Right ventricle myocardium superior (tissue), 1 donor: ENCODE data around the gene SKAP1. TPM values are rescaled to one million over a fixed set of nuclear protein-coding genes. Genes with fewer than 3 reads are reported as not detected.
"Not testable (repeated sequence)": the region's sequence is repeated elsewhere in the genome, so short reads cannot be mapped to it uniquely, and the experiment has no call there.

Experiments
- ATAC-seq: fragments of 200-7000 bp; cut with Tn5 transposase; one replicate; pipeline ENCODE4 v1.9.1; 2020; ENCODE audit warnings: mild to moderate bottlenecking; ENCODE audit not compliant: poor library complexity
- DNase-seq: peaks from one replicate; pipeline ENCODE4 v3.0.0-alpha.2; 2020
- intact Hi-C: fragments of 100-400 bp; cut with DNase I; formaldehyde crosslinking; loops from one replicate; pipeline ENCODE4 v1.11.2; 2022
- total RNA-seq: library from RNA; stranded (reverse); fragmentation: NEBNext Ultra II Directional; extraction: Animal tissue kit (Norgen Biotek cat#: 25700); gene quantifications from one replicate; pipeline ENCODE4 v1.2.1, GENCODE V29; 2021
- donor health status: DM: no; HTN: yes; CAD: no; lungs with severe emphysema.

The SKAP1 gene
- total RNA-seq, 1 donor from 2014 or later, result 0.70 TPM

DNA sequence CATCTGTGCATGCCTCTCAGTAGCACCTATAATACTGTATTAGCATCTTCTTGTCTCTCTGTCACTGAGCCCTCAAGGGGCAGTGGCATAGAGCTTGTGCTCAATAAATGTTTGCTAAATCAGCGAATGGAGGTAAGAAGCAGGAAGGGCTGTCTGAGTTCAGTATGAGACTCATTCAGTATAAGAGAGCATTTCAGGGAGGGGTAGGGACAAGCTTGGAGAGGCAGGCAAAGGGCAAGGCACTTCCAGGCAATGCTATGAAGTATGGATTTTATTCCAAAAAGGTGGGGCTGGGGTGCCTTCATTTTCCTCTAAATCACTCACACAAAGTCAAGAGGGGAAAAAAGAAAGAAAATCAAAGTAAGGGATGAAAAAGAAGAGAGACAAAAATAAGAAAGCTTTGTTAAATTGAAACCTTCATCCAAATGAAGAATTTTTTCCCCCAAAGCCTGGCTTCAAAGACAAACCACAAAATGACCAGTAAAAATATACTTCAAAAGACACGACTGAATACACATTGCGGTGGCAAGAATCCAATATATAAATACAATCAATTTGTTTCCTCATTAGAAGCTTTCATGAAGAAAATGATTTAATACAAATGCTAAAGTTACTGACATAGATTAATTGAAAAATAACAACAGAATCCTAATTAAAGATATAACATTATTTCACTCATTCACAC is 51.2 kb downstream of the SKAP1 start:
- intact Hi-C loops, result no loop called here
- ATAC-seq (no peak), DNase-seq (no peak)

DNA sequence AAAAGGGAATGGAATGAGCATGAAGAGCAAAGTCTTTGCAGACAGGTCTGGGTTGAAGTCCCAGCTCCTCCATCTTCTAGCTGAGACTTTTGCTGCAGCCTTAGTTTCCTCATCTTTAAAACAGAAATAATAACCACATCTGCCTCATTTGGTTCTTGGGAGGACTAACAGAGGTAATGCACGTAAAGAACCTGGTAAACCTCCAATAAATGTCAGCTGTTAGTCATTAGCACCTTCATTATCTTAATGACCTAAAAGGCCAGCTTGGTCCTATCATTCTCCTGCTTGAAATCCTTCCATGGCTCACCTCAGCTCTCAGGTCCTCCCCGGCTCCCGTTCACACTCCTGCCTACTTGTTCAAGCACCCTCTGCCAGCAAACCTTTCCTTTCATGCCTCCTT is 51.8 kb downstream of the SKAP1 start:
- DNase-seq, result no peak
- intact Hi-C loops, result no loop called here
- no peak for ATAC-seq

DNA sequence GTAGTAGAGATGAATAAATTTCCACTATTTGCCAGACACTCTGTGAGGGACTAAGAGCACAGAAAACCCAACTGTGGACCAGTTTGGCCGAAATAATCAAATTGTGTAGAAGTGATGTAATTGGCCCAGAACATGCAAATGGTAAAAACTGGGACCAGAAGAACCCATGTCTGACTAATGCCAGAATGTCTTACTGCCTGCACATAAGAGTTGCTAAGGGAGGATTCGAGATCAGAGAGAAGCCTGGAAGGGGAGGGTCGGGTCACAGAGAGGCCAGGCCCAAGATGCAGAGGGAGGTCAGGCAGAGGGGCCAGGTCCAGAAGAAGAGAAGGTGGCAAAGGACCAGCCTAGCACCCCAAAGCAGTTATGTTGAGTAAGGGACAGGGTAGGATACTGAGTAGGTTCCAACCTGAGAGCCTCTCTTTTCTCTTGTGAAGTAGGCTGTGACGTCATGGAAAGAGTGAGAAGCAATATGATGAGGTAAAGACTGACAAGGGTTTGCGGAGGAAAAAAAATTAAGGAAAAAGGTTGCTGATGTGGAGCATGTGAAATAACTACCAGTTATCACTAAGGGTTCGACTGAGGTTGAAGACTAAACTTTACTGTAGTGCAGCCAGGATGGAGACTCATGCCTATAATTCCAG is 53.2 kb downstream of the SKAP1 start:
- DNase-seq, result no peak
- ATAC-seq, result no peak
- intact Hi-C loops, result no loop called here

DNA sequence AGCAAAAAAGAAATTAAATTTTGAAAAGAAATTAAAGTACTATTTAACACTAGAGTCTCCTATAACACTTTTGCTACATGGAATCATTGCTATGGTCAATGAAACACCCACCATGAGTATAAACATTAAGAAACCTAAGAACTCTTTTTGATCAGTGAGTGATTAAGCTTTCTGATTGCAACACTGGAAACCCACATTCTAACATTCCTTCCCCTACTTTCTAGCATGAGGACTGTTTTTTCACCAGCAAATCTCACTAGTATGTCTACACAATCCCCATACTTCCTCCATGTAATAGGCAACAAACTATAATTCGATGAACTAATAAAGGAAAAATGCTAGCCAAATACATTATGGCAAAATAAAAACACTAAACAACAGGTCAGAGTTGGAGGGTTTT is 54.7 kb downstream of the SKAP1 start:
- ATAC-seq, result no peak
- intact Hi-C loops, result no loop called here
- DNase-seq, result no peak

DNA sequence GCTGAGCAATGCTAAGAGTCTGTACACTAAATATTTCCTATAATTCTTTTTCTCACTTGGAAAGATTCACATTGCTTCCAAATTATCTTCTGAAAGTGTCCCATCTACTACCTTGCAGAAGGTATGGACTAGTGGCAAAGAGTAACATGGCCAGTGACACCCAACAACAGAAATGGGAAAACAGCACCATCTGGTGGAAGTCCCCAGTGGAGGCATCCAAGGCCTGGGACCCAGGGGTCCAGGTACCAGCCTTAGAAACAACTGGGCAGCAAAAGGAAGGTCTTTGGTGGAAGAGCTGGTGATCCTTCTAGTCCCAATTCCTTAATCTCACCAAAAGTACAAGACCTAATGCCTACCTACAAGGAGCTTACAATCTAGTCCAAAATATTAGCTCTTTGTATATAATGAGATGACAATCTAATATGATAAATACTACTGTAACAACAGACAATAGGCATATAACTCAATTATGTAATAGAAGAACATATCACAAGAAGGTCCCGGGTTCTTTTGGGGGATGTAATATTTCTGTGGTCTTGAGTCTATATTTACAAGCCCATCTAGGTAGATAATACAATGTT is 55.3 kb downstream of the SKAP1 start:
- peak; percentile 52 for ATAC-seq
- intact Hi-C loops, result loop anchor here (5.0 kb wide), 1 partner anchor 112 kb away; no protein-coding TSS in a partner anchor
- DNase-seq, result no peak

- DNase-seq (no peak), ATAC-seq (no peak)
- intact Hi-C loops, result loop anchor here (5.0 kb wide), 1 partner anchor 112 kb away; no protein-coding TSS in a partner anchor
These were observed 56.1 kb downstream of the SKAP1 start for GRCh38 chr17:48373883-48374282.

GRCh38 chr17:48373130-48373830 is 56.7 kb downstream of the SKAP1 start:
- intact Hi-C loops, result loop anchor here (5.0 kb wide), 1 partner anchor 111 kb away; no protein-coding TSS in a partner anchor
- ATAC-seq (no peak), DNase-seq (no peak)

DNA sequence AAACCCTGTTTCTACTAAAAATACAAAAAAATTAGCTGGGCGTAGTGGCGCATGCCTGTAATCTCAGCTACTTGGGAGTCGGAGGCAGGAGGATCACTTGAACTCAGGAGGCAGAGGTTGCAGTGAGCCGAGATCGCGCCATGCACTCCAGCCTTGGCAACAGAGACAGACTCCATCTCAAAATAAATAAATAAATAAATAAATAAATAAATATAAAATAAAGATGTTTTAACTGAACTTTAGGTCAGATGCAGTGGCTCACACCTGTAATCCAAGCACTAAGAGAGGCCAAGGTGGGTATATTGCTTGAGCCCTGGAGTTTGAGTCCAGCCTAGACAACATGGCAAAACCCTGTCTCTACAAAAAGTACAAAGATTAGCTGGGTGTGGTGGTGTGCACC is 61.0 kb downstream of the SKAP1 start:
- DNase-seq, intact Hi-C loops, ATAC-seq: not testable (repeated sequence)

GRCh38 chr17:48368352-48368908 is 61.6 kb downstream of the SKAP1 start:
- intact Hi-C loops, result no loop called here
- DNase-seq (no peak), ATAC-seq (no peak)

DNA sequence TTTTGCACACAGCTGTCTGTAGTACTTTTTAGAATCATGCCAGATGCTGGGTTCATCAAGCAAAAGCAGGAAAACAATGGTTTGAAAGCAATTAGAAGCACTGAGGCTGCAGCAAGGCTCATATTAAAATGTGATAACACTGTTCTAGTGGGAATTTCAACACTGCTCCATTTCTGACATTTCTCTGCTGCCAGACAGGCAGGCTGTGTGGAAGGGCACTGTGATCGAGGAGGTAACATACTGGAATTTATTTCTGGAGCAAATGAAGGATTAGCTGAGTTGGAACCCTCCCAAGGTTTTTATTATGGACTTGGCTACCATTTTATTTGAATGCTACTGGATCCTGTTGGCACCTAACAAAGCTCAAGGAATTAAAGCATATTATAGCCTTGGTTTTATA is 66.9 kb downstream of the SKAP1 start:
- DNase-seq (no peak), ATAC-seq (no peak)
- intact Hi-C loops, result no loop called here

GRCh38 chr17:48360861-48361633 is 69.0 kb downstream of the SKAP1 start:
- ATAC-seq, intact Hi-C loops, DNase-seq: not testable (repeated sequence)

DNA sequence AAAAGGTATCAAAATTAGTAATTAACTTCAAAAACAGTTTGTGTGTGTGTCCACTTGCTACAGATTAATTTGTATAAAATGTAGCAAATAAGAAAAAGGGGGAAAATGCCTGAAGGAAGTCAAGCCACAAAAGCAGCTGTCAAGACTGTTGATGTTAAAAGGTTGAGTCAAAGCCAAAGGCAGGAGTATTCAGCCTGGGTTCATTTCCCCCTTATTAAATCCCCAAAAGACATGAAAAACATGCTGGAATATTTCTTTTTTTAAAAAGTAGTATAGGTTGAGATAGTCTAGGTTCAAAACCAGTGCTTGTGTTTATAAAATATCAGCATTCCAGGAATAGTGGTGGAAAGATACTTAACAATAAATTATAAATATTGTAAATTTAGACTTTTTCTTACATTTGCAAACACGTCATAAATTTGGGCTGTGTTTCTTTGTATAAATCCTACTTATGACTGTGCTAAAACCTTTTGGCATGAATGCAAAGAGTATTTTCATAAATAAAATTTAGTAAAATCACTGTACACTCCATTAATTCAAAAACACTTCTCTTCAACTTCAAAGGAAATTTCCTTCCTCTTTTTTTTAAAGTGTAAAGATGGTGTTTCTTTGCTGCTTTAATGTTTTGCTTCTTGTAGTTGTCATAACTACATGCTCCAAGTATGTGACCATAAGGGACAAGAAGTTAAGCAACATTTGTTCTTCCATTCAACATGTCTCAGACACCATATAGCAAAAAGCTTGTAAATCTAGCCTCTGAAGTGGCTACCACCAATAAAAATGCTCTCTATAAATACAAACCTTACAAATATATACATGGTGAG is 72.0 kb downstream of the SKAP1 start:
- no peak for DNase-seq
- intact Hi-C loops, result no loop called here
- no peak for ATAC-seq

DNA sequence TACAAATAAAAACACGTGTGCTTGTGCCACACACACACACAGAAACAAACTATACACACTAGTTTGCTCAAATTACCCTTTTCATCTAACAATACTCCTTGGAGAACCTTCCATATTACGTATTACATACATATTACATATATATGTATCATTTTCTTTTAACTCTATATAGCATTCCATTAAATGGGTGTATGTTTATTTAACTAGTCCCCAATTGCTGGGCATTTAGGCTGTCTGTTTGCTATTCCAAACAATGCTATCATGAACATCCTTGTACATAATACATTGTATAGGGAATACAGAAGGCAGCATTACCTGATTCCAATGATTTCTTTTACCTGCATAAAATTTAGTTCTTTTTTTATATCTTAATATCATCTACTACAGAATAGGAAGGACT is 73.1 kb downstream of the SKAP1 start:
- ATAC-seq (no peak), DNase-seq (no peak)
- intact Hi-C loops, result no loop called here

DNA sequence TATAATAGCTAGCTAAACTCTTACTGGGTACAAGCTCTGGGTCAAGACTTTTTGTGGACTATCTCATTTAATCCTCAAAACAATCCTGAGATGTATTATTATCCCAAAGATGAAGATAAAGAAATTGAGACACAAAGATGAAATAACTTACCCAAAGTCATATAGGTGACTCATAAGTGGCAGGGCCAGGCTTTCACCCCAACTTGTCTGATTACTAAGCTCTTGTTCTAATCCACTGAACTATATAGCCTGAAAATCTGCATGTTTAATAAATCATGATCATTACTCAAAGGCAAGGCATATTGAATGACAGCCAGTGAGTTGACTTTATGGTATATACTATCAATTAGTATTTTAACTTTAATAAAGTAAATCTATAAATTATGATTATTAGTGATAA is 77.4 kb downstream of the SKAP1 start:
- no peak for DNase-seq
- no peak for ATAC-seq
- intact Hi-C loops, result no loop called here

- intact Hi-C loops, result no loop called here
- DNase-seq, result no peak
- no peak for ATAC-seq
These were observed 78.1 kb downstream of the SKAP1 start for GRCh38 chr17:48351911-48352332.

GRCh38 chr17:48348352-48348751 is 81.7 kb downstream of the SKAP1 start:
- intact Hi-C loops, result loop anchor here (10.0 kb wide), 1 partner anchor 246 kb away; the partner anchor contains the start of genes HOXB3 and HOXB5
- no peak for DNase-seq

DNA sequence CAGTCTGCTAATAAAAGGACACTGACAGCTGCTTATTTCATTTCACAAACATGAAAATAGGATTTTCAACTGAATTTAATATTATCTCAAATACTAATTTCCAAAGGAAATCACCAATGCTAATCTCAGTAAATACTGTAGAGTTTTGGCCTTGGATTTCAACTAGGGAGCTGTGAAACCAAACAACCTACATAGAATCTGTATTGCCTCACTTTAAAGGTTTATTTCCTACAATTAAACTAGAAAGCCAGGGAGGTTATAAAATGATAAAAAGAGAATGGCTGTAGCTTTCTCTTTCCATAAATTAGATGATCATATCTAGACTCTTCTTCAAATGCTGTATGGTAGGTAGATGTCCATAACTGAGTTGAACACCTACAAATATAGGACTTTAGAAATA is 82.8 kb downstream of the SKAP1 start:
- intact Hi-C loops, result loop anchor here (10.0 kb wide), 1 partner anchor 248 kb away; the partner anchor contains the start of genes HOXB3 and HOXB5
- DNase-seq (no peak), ATAC-seq (no peak)

More at GRCh38 chr17:48348352-48348751, 81.7 kb downstream of the SKAP1 start:
- no peak for ATAC-seq
